H1 (cell line): ENCODE results near the gene FOXI1. TPM values are rescaled to one million over a fixed set of nuclear protein-coding genes. Genes with fewer than 3 reads are reported as not detected.

Source experiments
- CTCF ChIA-PET: fragments of 300-600 bp; sonication (Branson Sonifier 250); formaldehyde crosslinking; loops from one replicate; lab custom pipeline; 2021; ENCODE audit not compliant: partially characterized antibody; lab: Charles Lee
- POLR2A ChIA-PET: fragments of 300-600 bp; sonication (Branson Sonifier 250); formaldehyde crosslinking; loops from one replicate; lab custom pipeline; 2021; ENCODE audit warnings: inconsistent platforms; ENCODE audit not compliant: partially characterized antibody; lab: Charles Lee
- DNase-seq, 2 experiments: peaks; one replicate each; pipeline versions ENCODE4 v3.0.0 to v3.0.0-alpha.2; 2010 to 2022; ENCODE audit warnings: low spot score in 2 of 2, low read depth in 1 of 2, mixed read lengths in 1 of 2
- FAIRE-seq: peaks from 2 replicates; lab custom pipeline; 2011; peaks lifted over from hg19 to GRCh38; lab: Jason Lieb, UNC
- H2AFZ ChIP-seq: 2 replicates; pipeline ENCODE4 v1.8.1; 2012; ENCODE audit warnings: low read length, inconsistent platforms
- H2AK5ac ChIP-seq: 2 replicates; pipeline ENCODE4 v1.6.1; 2013; ENCODE audit warnings: low read depth, low read length
- H2BK120ac ChIP-seq: replicated peaks from 2 replicates; pipeline ENCODE3; 2013; ENCODE audit warnings: low read depth, low read length, inconsistent platforms
- H2BK12ac ChIP-seq: 2 replicates; pipeline ENCODE4 v1.6.1; 2013; ENCODE audit warnings: low read depth, low read length
- H2BK15ac ChIP-seq: 2 replicates; pipeline ENCODE4 v1.6.1; 2013; ENCODE audit warnings: low read length
- H2BK20ac ChIP-seq: 2 replicates; pipeline ENCODE4 v1.6.1; 2013; ENCODE audit warnings: low read length
- H2BK5ac ChIP-seq: 2 replicates; pipeline ENCODE4 v1.6.1; 2013; ENCODE audit warnings: low read depth, low read length
- H3K14ac ChIP-seq: 2 replicates; pipeline ENCODE4 v1.6.1; 2013; ENCODE audit warnings: inconsistent platforms; ENCODE audit not compliant: insufficient read length
- H3K18ac ChIP-seq: 2 replicates; pipeline ENCODE4 v1.6.1; 2013; ENCODE audit warnings: low read length; ENCODE audit errors: extremely low read depth
- H3K23ac ChIP-seq: 2 replicates; pipeline ENCODE4 v1.6.1; 2013; ENCODE audit warnings: inconsistent platforms; ENCODE audit not compliant: insufficient read length
- H3K23me2 ChIP-seq: 2 replicates; pipeline ENCODE4 v1.6.1; 2013; ENCODE audit warnings: low read depth, low read length
- H3K27ac ChIP-seq: 2 replicates; pipeline ENCODE4 v1.6.1; 2011; ENCODE audit warnings: low read depth, low read length, inconsistent platforms
- H3K27me3 ChIP-seq, 4 experiments: replicated peaks in 1 of 4; 1 replicate in 1 of 4; 2 replicates in 3 of 4; pipeline versions ENCODE4 v1.6.1 to v1.8.1; 2011 to 2013; ENCODE audit warnings: low read length in 3 of 4, mild to moderate bottlenecking in 3 of 4, inconsistent platforms in 2 of 4, mixed read lengths in 2 of 4, moderate library complexity in 1 of 4; ENCODE audit not compliant: control insufficient read depth in 3 of 4, insufficient read depth in 3 of 4; ENCODE audit errors: extremely low read depth in 1 of 4
- H3K36me3 ChIP-seq, 4 experiments: 2 replicates each; pipeline versions ENCODE4 v1.6.1 to v1.8.1; 2011 to 2013; ENCODE audit warnings: mild to moderate bottlenecking in 4 of 4, low read length in 3 of 4, moderate library complexity in 2 of 4, control low read depth in 1 of 4, inconsistent platforms in 1 of 4; ENCODE audit not compliant: insufficient read depth in 4 of 4, control insufficient read depth in 2 of 4
- H3K4ac ChIP-seq: replicated peaks from 2 replicates; pipeline ENCODE3; 2013; ENCODE audit warnings: low read length, low read depth, mixed read lengths, inconsistent platforms; ENCODE audit not compliant: insufficient read length
- H3K4me1 ChIP-seq, 4 experiments: replicated peaks in 1 of 4; 1 replicate in 1 of 4; 2 replicates in 3 of 4; pipeline versions ENCODE4 v1.6.1 to v1.8.1; 2011 to 2013; ENCODE audit warnings: low read length in 3 of 4, inconsistent platforms in 2 of 4, mixed read lengths in 1 of 4; ENCODE audit not compliant: insufficient read depth in 4 of 4, control insufficient read depth in 3 of 4
- H3K4me2 ChIP-seq, 2 experiments: 2 replicates each; pipeline versions ENCODE4 v1.6.1 to v1.8.1; 2011 to 2013; ENCODE audit warnings: low read depth in 2 of 2, low read length in 2 of 2, control low read depth in 1 of 2, inconsistent platforms in 1 of 2, mild to moderate bottlenecking in 1 of 2; ENCODE audit not compliant: insufficient read depth in 1 of 2
- H3K4me3 ChIP-seq, 4 experiments: fragments of 200-600, 300-600 bp in 1 of 4; sonication (generic), shearing (Covaris generic), sonication (Bioruptor Twin) in 1 of 4; 2 replicates each; pipeline versions ENCODE4 v1.5.1 to v1.8.1; 2011 to 2016; ENCODE audit warnings: low read length in 4 of 4, low read depth in 3 of 4, control low read depth in 2 of 4, inconsistent platforms in 2 of 4, mild to moderate bottlenecking in 2 of 4, mixed read lengths in 1 of 4, moderate library complexity in 1 of 4; ENCODE audit not compliant: insufficient read depth in 2 of 4; ENCODE audit errors: extremely low read depth in 1 of 4
- H3K56ac ChIP-seq: replicated peaks from 2 replicates; pipeline ENCODE3; 2013; ENCODE audit warnings: low read depth, mild to moderate bottlenecking, mixed read lengths, low read length, inconsistent platforms; ENCODE audit not compliant: insufficient read length
- H3K79me1 ChIP-seq: 2 replicates; pipeline ENCODE4 v1.6.1; 2013; ENCODE audit warnings: low read depth, low read length, control low read depth
- H3K79me2 ChIP-seq, 2 experiments: 2 replicates each; pipeline versions ENCODE4 v1.6.1 to v1.8.1; 2012 to 2013; ENCODE audit warnings: low read length in 2 of 2, mild to moderate bottlenecking in 2 of 2, inconsistent platforms in 1 of 2; ENCODE audit not compliant: insufficient read depth in 2 of 2, control insufficient read depth in 1 of 2
- H3K9ac ChIP-seq, 4 experiments: replicated peaks in 1 of 4; 1 replicate in 1 of 4; 2 replicates in 3 of 4; pipeline versions ENCODE4 v1.6.1 to v1.8.1; 2011 to 2013; ENCODE audit warnings: low read depth in 3 of 4, low read length in 3 of 4, control low read depth in 2 of 4, mild to moderate bottlenecking in 2 of 4, moderate library complexity in 2 of 4, inconsistent platforms in 1 of 4; ENCODE audit errors: extremely low read depth in 1 of 4
- H3K9me3 ChIP-seq, 2 experiments: 2 replicates each; pipeline versions ENCODE4 v1.6.1 to v1.8.1; 2012 to 2013; ENCODE audit warnings: mild to moderate bottlenecking in 2 of 2, moderate library complexity in 2 of 2, control low read depth in 1 of 2, inconsistent platforms in 1 of 2, low read depth in 1 of 2, low read length in 1 of 2, mixed read lengths in 1 of 2; ENCODE audit not compliant: insufficient read depth in 2 of 2
- H4K20me1 ChIP-seq, 2 experiments: replicated peaks in 1 of 2; 2 replicates each; pipeline versions ENCODE3 to v1.8.1; 2011 to 2013; ENCODE audit warnings: inconsistent platforms in 2 of 2, low read length in 2 of 2, mild to moderate bottlenecking in 1 of 2; ENCODE audit not compliant: insufficient read depth in 2 of 2, control insufficient read depth in 1 of 2
- H4K5ac ChIP-seq: 2 replicates; pipeline ENCODE4 v1.6.1; 2013; ENCODE audit warnings: low read length, low read depth, mixed read lengths, inconsistent platforms; ENCODE audit not compliant: insufficient read length
- H4K8ac ChIP-seq: 2 replicates; pipeline ENCODE4 v1.8.0; 2013; ENCODE audit warnings: mild to moderate bottlenecking, moderate library complexity, low read length, inconsistent platforms; ENCODE audit not compliant: insufficient read depth; ENCODE audit errors: extremely low read depth
- H4K91ac ChIP-seq: replicated peaks from 2 replicates; pipeline ENCODE3; 2013; ENCODE audit warnings: low read length, mixed read lengths, inconsistent platforms; ENCODE audit not compliant: insufficient read length
- MAFK ChIP-seq: IDR thresholded peaks from 2 replicates; pipeline ENCODE4 v1.6.1; 2012; ENCODE audit warnings: low read depth, mild to moderate bottlenecking, improper control_type of control experiment, low read length
- WGBS, 2 experiments: shearing (Covaris generic) in 1 of 2; methylation state at CpG; one replicate each; pipeline versions ENCODE4 v1.1.6 to v1.1.7; 2013 to 2015; ENCODE audit warnings: low lambda C conversion rate in 2 of 2, mixed read lengths in 2 of 2, inconsistent platforms in 1 of 2, low coverage in 1 of 2, missing lambda C conversion rate in 1 of 2; ENCODE audit not compliant: insufficient replicate concordance in 2 of 2, insufficient coverage in 1 of 2, insufficient read length in 1 of 2; ENCODE audit errors: extremely low coverage in 1 of 2, missing lambda C conversion rate in 1 of 2; 5-methylcytosine and 5-hydroxymethylcytosine counted together
- polyA plus RNA-seq, 7 experiments: library from polyadenylated mRNA; depleted of rRNA in 3 of 7; stranded (reverse) in 5 of 7; unstranded in 2 of 7; fragments of >200 nt in 5 of 7; fragments of 200-250 nt in 2 of 7; gene quantifications; 1 replicate in 5 of 7; 2 replicates in 1 of 7; 4 replicates in 1 of 7; pipeline versions ENCODE4 v1.2.1 to v1.2.3, GENCODE V29; 2011 to 2013; ENCODE audit warnings: missing spikeins in 2 of 7, mixed read lengths in 2 of 7
- total RNA-seq: library from RNA; stranded (reverse); fragmentation: NEBNext Ultra II Directional; extraction: Animal tissue kit (Norgen Biotek cat#: 25700); gene quantifications from 2 replicates; pipeline ENCODE4 v1.2.1, GENCODE V29; 2021

FOXI1 gene
- total and polyA plus RNA-seq, 2 of the 8 experiments (the other 6 are each of a cell fraction or from before 2014, with no cell fraction given): not detected

DNA sequence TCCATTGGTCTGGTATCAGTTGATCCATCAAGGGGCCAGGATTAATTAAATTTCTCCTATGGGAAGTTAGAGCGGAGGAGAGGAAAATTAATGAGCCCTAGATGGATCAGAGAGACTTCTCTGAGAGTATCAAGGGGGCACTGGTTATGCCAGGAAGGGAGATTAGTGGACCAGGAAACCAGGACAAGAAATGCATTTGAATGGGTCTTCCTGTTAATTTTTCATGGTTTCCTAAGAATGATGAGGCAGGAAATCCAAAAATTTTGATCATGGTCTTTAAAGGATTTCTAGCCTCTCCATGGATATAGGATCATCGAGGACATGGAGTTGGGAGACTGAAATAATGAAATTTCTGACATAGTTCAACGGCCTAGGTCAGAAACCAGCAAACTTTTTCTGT lies 30.8 kb downstream of the FOXI1 start:
- no peak overlapping the region for H3K18ac ChIP-seq
- FAIRE-seq (no peak), DNase-seq (peak in 1 of 2 experiments; percentile 4)
- H3K36me3 ChIP-seq: no peaks in the 10 kb centered on the region
- no peak overlapping the region for H4K5ac ChIP-seq
- no peak overlapping the region for H3K9ac ChIP-seq
- H4K91ac ChIP-seq: no peak overlapping the region
- H3K4me2 ChIP-seq: no peak overlapping the region
- H2AK5ac ChIP-seq: no peak overlapping the region
- no peak overlapping the region for H3K14ac ChIP-seq
- H3K79me2 ChIP-seq: no peaks in the 10 kb centered on the region
- no peaks in the 10 kb centered on the region for H3K9me3 ChIP-seq
- H2BK15ac ChIP-seq: no peak overlapping the region
- no peaks in the 10 kb centered on the region for H4K20me1 ChIP-seq
- no peak overlapping the region for H2AFZ ChIP-seq
- H4K8ac ChIP-seq: no peak overlapping the region
- TF ChIP-seq MAFK: no peak
- no peak overlapping the region for H2BK12ac ChIP-seq
- H3K23me2 ChIP-seq: no peaks in the 10 kb centered on the region
- WGBS, 2 experiments: 89% methylated on average over 3 of the region's 3 CpGs; no CpG with 5 or more reads in 1 of the 2 experiments
- no peak overlapping the region for H3K56ac ChIP-seq
- no peak overlapping the region for H3K23ac ChIP-seq
- H3K27me3 ChIP-seq: no peaks in the 10 kb centered on the region
- H2BK120ac ChIP-seq: no peak overlapping the region
- H3K4ac ChIP-seq: no peak overlapping the region
- H3K4me3 ChIP-seq: no peak overlapping the region
- H3K4me1 ChIP-seq: no peaks in the 10 kb centered on the region
- H3K27ac ChIP-seq: no peak overlapping the region
- CTCF ChIA-PET: no interaction called here
- H3K79me1 ChIP-seq: no peaks in the 10 kb centered on the region
- H2BK20ac ChIP-seq: no peak overlapping the region
- POLR2A ChIA-PET: no interaction called here
- no peak overlapping the region for H2BK5ac ChIP-seq
